GM12865 (cell line): ENCODE results near the gene ACVR2A.

Experiments
- DNase-seq: peaks from one replicate; pipeline ENCODE4 v3.0.0; 2010; ENCODE audit warnings: low read depth
- H3K4me3 ChIP-seq: 2 replicates; pipeline ENCODE4 v1.5.1; 2011; ENCODE audit warnings: mild to moderate bottlenecking, low read depth, low read length, control low read depth
- CTCF ChIP-seq: IDR thresholded peaks from 2 replicates; pipeline ENCODE4 v1.5.1; 2011; ENCODE audit warnings: low read length, control low read depth, low read depth, inconsistent platforms; ENCODE audit not compliant: insufficient read depth; ENCODE audit errors: missing control alignments

Gene ACVR2A

GRCh38 chr2:147888680-147889079 is 43.9 kb downstream of the ACVR2A start:
- no peak for TF ChIP-seq CTCF
- no peak overlapping the region for H3K4me3 ChIP-seq
- DNase-seq: peak; percentile 59

GRCh38 chr2:147904051-147904450 is 59.2 kb downstream of the ACVR2A start:
- no peak for DNase-seq
- no peak for TF ChIP-seq CTCF
- H3K4me3 ChIP-seq: no peak overlapping the region

- no peak overlapping the region for H3K4me3 ChIP-seq
- no peak for DNase-seq
- TF ChIP-seq CTCF: no peak
These were observed 64.3 kb downstream of the ACVR2A start for GRCh38 chr2:147909178-147909577.

- peak; percentile 72 for DNase-seq
- TF ChIP-seq CTCF: peak; percentile 60
- H3K4me3 ChIP-seq: no peak overlapping the region
These were observed 66.2 kb downstream of the ACVR2A start for GRCh38 chr2:147910990-147911473.

- DNase-seq: peak; percentile 2
- TF ChIP-seq CTCF: no peak
- H3K4me3 ChIP-seq: no peak overlapping the region
These were observed 69.1 kb downstream of the ACVR2A start for GRCh38 chr2:147913701-147914480.

GRCh38 chr2:147916067-147916466 is 71.2 kb downstream of the ACVR2A start:
- TF ChIP-seq CTCF: no peak
- DNase-seq: no peak
- H3K4me3 ChIP-seq: no peak overlapping the region

- no peak for TF ChIP-seq CTCF
- no peak for DNase-seq
- no peak overlapping the region for H3K4me3 ChIP-seq
These were observed 71.9 kb downstream of the ACVR2A start for GRCh38 chr2:147916723-147917122.
